Mucosa of descending colon (tissue), 3 donors: Measurements from ENCODE around the gene SNTB2. TPM values are rescaled to one million over a fixed set of nuclear protein-coding genes. Genes with fewer than 3 reads are reported as not detected.
A peak's percentile ranks its signal among the peaks of the same experiment; 100 is the strongest.

Experiments used
- ATAC-seq: fragments of 200-7000 bp; cut with Tn5 transposase; one replicate; pipeline ENCODE4 v1.9.1; 2020; ENCODE audit warnings: mild to moderate bottlenecking, moderate library complexity
- DNase-seq, 3 donors: peaks; one replicate each; pipeline ENCODE4 v3.0.0-alpha.2; 2020
- H3K36me3 ChIP-seq: fragments of 200-600 bp; one replicate; pipeline ENCODE4 v1.8.0; 2021; ENCODE audit warnings: low read depth, mild to moderate bottlenecking
- H3K4me1 ChIP-seq: fragments of 200-600 bp; one replicate; pipeline ENCODE4 v1.8.0; 2021; ENCODE audit warnings: low read depth, mild to moderate bottlenecking
- H3K4me3 ChIP-seq: fragments of 200-600 bp; one replicate; pipeline ENCODE4 v1.8.0; 2021; ENCODE audit warnings: mild to moderate bottlenecking
- H3K9me3 ChIP-seq: fragments of 200-600 bp; one replicate; pipeline ENCODE4 v1.8.0; 2021; ENCODE audit warnings: mild to moderate bottlenecking
- CTCF ChIP-seq: fragments of 200-600 bp; IDR thresholded peaks from one replicate; pipeline ENCODE4 v1.8.0; 2022; ENCODE audit warnings: antibody characterized with exemption, mild to moderate bottlenecking
- intact Hi-C, 2 donors: fragments of 100-400 bp; cut with DNase I in 1 of 2; cut with micrococcal nuclease in 1 of 2; formaldehyde crosslinking; loops; one replicate each; pipeline versions ENCODE4 v1.11.0 to v1.11.1; 2022; cut with DNase I, micrococcal nuclease
- total RNA-seq, 3 donors: library from RNA; stranded (reverse); fragmentation: NEBNext Ultra II Directional in 2 of 3; extraction: Animal tissue kit (Norgen Biotek cat#: 25700) in 2 of 3; gene quantifications; one replicate each; pipeline versions ENCODE4 v1.2.1 to v1.2.4, GENCODE V29; 2021 to 2023
- donor health status: DM: no; HTN: no; CAD: no; lungs with moderate emphysema.
- donor health status: DM: no; HTN: no; CAD: no.
- donor health status: DM: no; HTN: yes; CAD: no.

SNTB2 gene
- total RNA-seq, 3 donors from 2014 or later = 28.7 to 50.9 (median 34.0) TPM

- H3K4me1 ChIP-seq = peaks cover 2% of the 10 kb centered on the region
- no peak overlapping the region for H3K4me3 ChIP-seq
- intact Hi-C loops = no loop called here
- TF ChIP-seq CTCF = no peak
- H3K36me3 ChIP-seq = no peaks in the 10 kb centered on the region
- no peaks in the 10 kb centered on the region for H3K9me3 ChIP-seq
- no peak for DNase-seq
- ATAC-seq = no peak
These were observed 17.2 kb downstream of the SNTB2 start for GRCh38 chr16:69204172-69204571.

GRCh38 chr16:69209735-69210134, 22.8 kb downstream of the SNTB2 start:
- DNase-seq (no peak), ATAC-seq (no peak)
- TF ChIP-seq CTCF = no peak
- Histone ChIP-seq H3K4me1 (peaks cover under 1% of the 10 kb centered on the region), H3K9me3 (no peaks in the 10 kb centered on the region), H3K36me3 (no peaks in the 10 kb centered on the region), H3K4me3 (no peak overlapping the region)
- intact Hi-C loops = no loop called here

- Histone ChIP-seq H3K4me3 (no peak overlapping the region), H3K9me3 (no peaks in the 10 kb centered on the region), H3K4me1 (peaks cover 13% of the 10 kb centered on the region), H3K36me3 (no peaks in the 10 kb centered on the region)
- ATAC-seq (peak; percentile 96), DNase-seq (no peak)
- no peak for TF ChIP-seq CTCF
- intact Hi-C loops = no loop called here
These were observed 30.5 kb downstream of the SNTB2 start for GRCh38 chr16:69217433-69217832.

GRCh38 chr16:69219279-69219678, 32.3 kb downstream of the SNTB2 start:
- ATAC-seq = no peak
- H3K36me3 ChIP-seq = no peaks in the 10 kb centered on the region
- no peak overlapping the region for H3K4me3 ChIP-seq
- no peak for TF ChIP-seq CTCF
- no peak for DNase-seq
- intact Hi-C loops = no loop called here
- no peaks in the 10 kb centered on the region for H3K9me3 ChIP-seq
- H3K4me1 ChIP-seq = peaks cover 13% of the 10 kb centered on the region

- no peak for DNase-seq
- Histone ChIP-seq H3K4me3 (no peak overlapping the region), H3K36me3 (no peaks in the 10 kb centered on the region), H3K4me1 (no peaks in the 10 kb centered on the region), H3K9me3 (no peaks in the 10 kb centered on the region)
- no peak for ATAC-seq
- intact Hi-C loops = no loop called here
- no peak for TF ChIP-seq CTCF
These were observed 36.9 kb downstream of the SNTB2 start for GRCh38 chr16:69223882-69224281.

- Histone ChIP-seq H3K4me3 (no peak overlapping the region), H3K9me3 (no peaks in the 10 kb centered on the region), H3K4me1 (no peaks in the 10 kb centered on the region), H3K36me3 (no peaks in the 10 kb centered on the region)
- no peak for ATAC-seq
- no peak for DNase-seq
- TF ChIP-seq CTCF = no peak
- intact Hi-C loops = no loop called here
These were observed 38.2 kb downstream of the SNTB2 start for GRCh38 chr16:69225121-69225520.
